H9 (cell line): ENCODE measurements around the gene MORN1. TPM values are rescaled to one million over a fixed set of nuclear protein-coding genes. Genes with fewer than 3 reads are reported as not detected.

Source experiments
- DNase-seq: peaks from one replicate; pipeline ENCODE4 v3.0.0-alpha.2; 2017
- H2AFZ ChIP-seq: one replicate; pipeline ENCODE4 v1.6.1; 2013; ENCODE audit warnings: mild to moderate bottlenecking, low read length, control low read depth, moderate library complexity
- H2AK5ac ChIP-seq: 2 replicates; pipeline ENCODE4 v1.6.1; 2013; ENCODE audit warnings: low read length, control low read depth, mixed read lengths; ENCODE audit not compliant: insufficient read length
- H2BK120ac ChIP-seq: one replicate; pipeline ENCODE4 v1.6.1; 2013; ENCODE audit warnings: low read depth, mild to moderate bottlenecking, low read length, control low read depth, inconsistent platforms; ENCODE audit not compliant: poor library complexity, severe bottlenecking
- H2BK12ac ChIP-seq: 2 replicates; pipeline ENCODE4 v1.6.1; 2013; ENCODE audit warnings: low read length, control low read depth, mixed read lengths, low read depth; ENCODE audit not compliant: insufficient read length
- H2BK15ac ChIP-seq: 2 replicates; pipeline ENCODE4 v1.6.1; 2013; ENCODE audit warnings: low read depth, low read length, control low read depth
- H2BK20ac ChIP-seq: one replicate; pipeline ENCODE4 v1.6.1; 2013; ENCODE audit warnings: low read depth, mild to moderate bottlenecking, low read length, control low read depth, inconsistent platforms; ENCODE audit not compliant: poor library complexity, severe bottlenecking
- H2BK5ac ChIP-seq: 2 replicates; pipeline ENCODE4 v1.6.1; 2013; ENCODE audit warnings: low read length, control low read depth, mixed read lengths; ENCODE audit not compliant: insufficient read length
- H3K14ac ChIP-seq: 2 replicates; pipeline ENCODE4 v1.6.1; 2013; ENCODE audit warnings: low read length, control low read depth; ENCODE audit not compliant: insufficient read depth
- H3K18ac ChIP-seq: 2 replicates; pipeline ENCODE4 v1.6.1; 2013; ENCODE audit warnings: low read depth, mild to moderate bottlenecking, mixed read lengths, low read length, control low read depth; ENCODE audit not compliant: insufficient read length
- H3K23ac ChIP-seq: 2 replicates; pipeline ENCODE4 v1.6.1; 2013; ENCODE audit warnings: low read length, control low read depth, mixed read lengths, low read depth; ENCODE audit not compliant: insufficient read length
- H3K23me2 ChIP-seq: 2 replicates; pipeline ENCODE4 v1.6.1; 2013; ENCODE audit warnings: low read depth, mild to moderate bottlenecking, mixed read lengths, low read length, control low read depth; ENCODE audit not compliant: insufficient read length, poor library complexity, severe bottlenecking
- H3K27ac ChIP-seq: 2 replicates; pipeline ENCODE4 v1.5.1; 2013; ENCODE audit warnings: low read length, control low read depth, mixed read lengths, low read depth; ENCODE audit not compliant: insufficient read length
- H3K27me3 ChIP-seq: 2 replicates; pipeline ENCODE4 v1.6.1; 2013; ENCODE audit warnings: low read length, control low read depth, inconsistent platforms; ENCODE audit not compliant: insufficient read depth
- H3K4ac ChIP-seq: 2 replicates; pipeline ENCODE4 v1.6.1; 2013; ENCODE audit warnings: low read depth, mild to moderate bottlenecking, control low read depth, inconsistent platforms, low read length, moderate library complexity
- H3K4me1 ChIP-seq: 2 replicates; pipeline ENCODE4 v1.6.1; 2013; ENCODE audit warnings: low read length, control low read depth, inconsistent platforms; ENCODE audit not compliant: insufficient read depth
- H3K4me2 ChIP-seq: 2 replicates; pipeline ENCODE4 v1.6.1; 2013; ENCODE audit warnings: low read length, control low read depth, mixed read lengths; ENCODE audit not compliant: insufficient read length, insufficient read depth
- H3K56ac ChIP-seq: 2 replicates; pipeline ENCODE4 v1.6.1; 2013; ENCODE audit warnings: low read depth, mild to moderate bottlenecking, mixed read lengths, low read length, control low read depth; ENCODE audit not compliant: insufficient read length
- H3K79me1 ChIP-seq: 2 replicates; pipeline ENCODE4 v1.6.1; 2013; ENCODE audit warnings: low read depth, mild to moderate bottlenecking, moderate library complexity, low read length, control low read depth, inconsistent platforms; ENCODE audit not compliant: insufficient read depth, poor library complexity, severe bottlenecking
- H3K79me2 ChIP-seq: 2 replicates; pipeline ENCODE4 v1.6.1; 2013; ENCODE audit warnings: low read length, control low read depth, inconsistent platforms; ENCODE audit not compliant: insufficient read depth
- H3K9ac ChIP-seq: 2 replicates; pipeline ENCODE4 v1.6.1; 2013; ENCODE audit warnings: low read length, control low read depth, mixed read lengths; ENCODE audit not compliant: insufficient read length; ENCODE audit errors: extremely low read depth
- H3K9me3 ChIP-seq: one replicate; pipeline ENCODE4 v1.6.1; 2013; ENCODE audit warnings: low read depth, low read length, inconsistent platforms; ENCODE audit not compliant: control insufficient read depth
- H3T11ph ChIP-seq: one replicate; pipeline ENCODE4 v1.6.1; 2013; ENCODE audit warnings: mild to moderate bottlenecking, low read length, control low read depth, inconsistent platforms
- H4K20me1 ChIP-seq: one replicate; pipeline ENCODE4 v1.6.1; 2013; ENCODE audit not compliant: control insufficient read depth, insufficient read length, insufficient read depth
- H4K5ac ChIP-seq: 2 replicates; pipeline ENCODE4 v1.6.1; 2013; ENCODE audit warnings: low read depth, mild to moderate bottlenecking, mixed read lengths, low read length, control low read depth; ENCODE audit not compliant: insufficient read length
- H4K8ac ChIP-seq: replicated peaks from 2 replicates; pipeline ENCODE4 v1.6.1; 2013; ENCODE audit warnings: low read length, control low read depth, mixed read lengths, low read depth; ENCODE audit not compliant: insufficient read length
- H4K91ac ChIP-seq: 2 replicates; pipeline ENCODE4 v1.6.1; 2013; ENCODE audit warnings: low read depth, mild to moderate bottlenecking, moderate library complexity, mixed read lengths, low read length, control low read depth; ENCODE audit not compliant: insufficient read length
- H3K27ac Mint-ChIP-seq, 3 experiments: 2 replicates in 2 of 3; 3 replicates in 1 of 3; pipeline ENCODE4 v1.8.0; 2020 to 2021; ENCODE audit warnings: mixed read lengths in 3 of 3, mild to moderate bottlenecking in 1 of 3, moderate library complexity in 1 of 3
- H3K27me3 Mint-ChIP-seq: 2 replicates; pipeline ENCODE4 v1.8.0; 2021; ENCODE audit warnings: low read depth, mild to moderate bottlenecking, moderate library complexity, mixed read lengths
- H3K36me3 Mint-ChIP-seq, 3 experiments: 2 replicates in 2 of 3; 3 replicates in 1 of 3; pipeline ENCODE4 v1.8.0; 2020 to 2021; ENCODE audit warnings: low read depth in 3 of 3, mixed read lengths in 3 of 3; ENCODE audit not compliant: insufficient read depth in 1 of 3
- H3K4me1 Mint-ChIP-seq, 2 experiments: 2 replicates each; pipeline ENCODE4 v1.8.0; 2020; ENCODE audit warnings: mixed read lengths in 2 of 2
- H3K4me3 Mint-ChIP-seq, 2 experiments: 2 replicates in 1 of 2; 3 replicates in 1 of 2; pipeline ENCODE4 v1.8.0; 2020 to 2021; ENCODE audit warnings: mild to moderate bottlenecking in 2 of 2, mixed read lengths in 2 of 2, moderate library complexity in 1 of 2
- H3K9me3 Mint-ChIP-seq, 2 experiments: 2 replicates in 1 of 2; 3 replicates in 1 of 2; pipeline ENCODE4 v1.8.0; 2020; ENCODE audit warnings: mild to moderate bottlenecking in 2 of 2, mixed read lengths in 2 of 2, moderate library complexity in 1 of 2
- CTCF ChIP-seq: fragments of 200-600 bp; sonication (generic); conservative IDR thresholded peaks from 3 replicates; pipeline ENCODE4 v1.8.0; 2021; ENCODE audit warnings: antibody characterized with exemption, mild to moderate bottlenecking
- WGBS: extraction: QIAGEN DNeasy Blood & Tissue Kit; methylation state at CpG from one replicate; pipeline ENCODE4 v1.1.7; 2013; ENCODE audit warnings: missing lambda C conversion rate, low lambda C conversion rate, mixed read lengths; ENCODE audit not compliant: insufficient read length; ENCODE audit errors: extremely low coverage; 5-methylcytosine and 5-hydroxymethylcytosine counted together
- total RNA-seq: library from RNA; stranded (reverse); gene quantifications from 2 replicates; pipeline ENCODE4 v1.2.1, GENCODE V29; 2021

MORN1 gene
- total RNA-seq, 1 experiment from 2014 or later = 12.7 TPM

GRCh38 chr1:2426540-2426939 lies 35.2 kb upstream of the MORN1 start:
- peaks cover 42% of the 10 kb centered on the region for H3K27me3 Mint-ChIP-seq
- Histone ChIP-seq H3K4me1 (no peaks in the 10 kb centered on the region), H2AFZ (no peak overlapping the region), H4K91ac (no peak overlapping the region), H2AK5ac (no peak overlapping the region), H3K27me3 (no peaks in the 10 kb centered on the region), H3K79me1 (no peaks in the 10 kb centered on the region), H4K8ac (no peak overlapping the region), H3K18ac (no peak overlapping the region), H3T11ph (no peak overlapping the region), H3K4me2 (no peak overlapping the region), H3K9ac (no peak overlapping the region), H3K9me3 (no peaks in the 10 kb centered on the region), H4K5ac (no peak overlapping the region), H4K20me1 (no peaks in the 10 kb centered on the region), H3K4ac (no peak overlapping the region), H3K14ac (no peak overlapping the region), H2BK5ac (no peak overlapping the region), H2BK20ac (no peak overlapping the region), H2BK15ac (no peak overlapping the region), H3K23me2 (no peaks in the 10 kb centered on the region), H3K56ac (no peak overlapping the region), H3K79me2 (no peaks in the 10 kb centered on the region), H2BK12ac (no peak overlapping the region), H3K23ac (no peak overlapping the region), H3K27ac (no peak overlapping the region), H2BK120ac (no peak overlapping the region)
- H3K27ac Mint-ChIP-seq = no peak overlapping the region
- no CpG with 5 or more reads among the region's 18 CpGs for WGBS
- 0 out of 4 replicates have a peak, but pooled peaks cover 0 to under 1% of the 10 kb centered on the region in 2 experiments for H3K4me1 Mint-ChIP-seq
- no peaks in the 10 kb centered on the region; a peak in 1 of 7 replicates for H3K36me3 Mint-ChIP-seq
- no peak overlapping the region for H3K4me3 Mint-ChIP-seq
- peaks cover 21 to 28% of the 10 kb centered on the region in 2 experiments for H3K9me3 Mint-ChIP-seq
- TF ChIP-seq CTCF = no peak
- no peak for DNase-seq
